ENCODE measurements around the gene PGPEP1. TPM values are rescaled to one million over a fixed set of nuclear protein-coding genes. Genes with fewer than 3 reads are reported as not detected.

PGPEP1 gene
- total RNA-seq = 5.5 TPM

- peak; percentile 59 for ATAC-seq
Measured at GRCh38 chr19:18340190-18340989, at the start of gene PGPEP1. Gene PGPEP1 (plus strand): TSS chr19:18340598. CDS start chr19:18340682, 84 bp downstream.

- no peak for ATAC-seq
Measured at GRCh38 chr19:18291019-18291524, 49.3 kb upstream of the PGPEP1 start.

GRCh38 chr19:18291590-18292461 lies 48.6 kb upstream of the PGPEP1 start:
- ATAC-seq = peak; percentile 65

GRCh38 chr19:18292462-18292809 lies 48.0 kb upstream of the PGPEP1 start:
- peak; percentile 25 for ATAC-seq

- ATAC-seq = no peak
Measured at GRCh38 chr19:18292810-18293641, 47.4 kb upstream of the PGPEP1 start.

GRCh38 chr19:18293642-18294466 lies 46.5 kb upstream of the PGPEP1 start:
- no peak for ATAC-seq

- ATAC-seq = peak; percentile 53
Measured at GRCh38 chr19:18294467-18294864, 45.9 kb upstream of the PGPEP1 start.

- ATAC-seq = no peak
Measured at GRCh38 chr19:18295034-18295451, 45.4 kb upstream of the PGPEP1 start.

GRCh38 chr19:18297308-18297707 lies 43.1 kb upstream of the PGPEP1 start:
- no peak for ATAC-seq

- ATAC-seq = no peak
Measured at GRCh38 chr19:18298601-18299000, 41.8 kb upstream of the PGPEP1 start.

GRCh38 chr19:18299654-18300053 lies 40.7 kb upstream of the PGPEP1 start:
- ATAC-seq = no peak

GRCh38 chr19:18300930-18301717 lies 39.3 kb upstream of the PGPEP1 start:
- peak; percentile 72 for ATAC-seq

GRCh38 chr19:18301718-18302111 lies 38.7 kb upstream of the PGPEP1 start:
- no peak for ATAC-seq

GRCh38 chr19:18304208-18304457 lies 36.3 kb upstream of the PGPEP1 start:
- ATAC-seq = no peak

GRCh38 chr19:18304458-18305310 lies 35.7 kb upstream of the PGPEP1 start:
- peak; percentile 59 for ATAC-seq

GRCh38 chr19:18306209-18306887 lies 34.0 kb upstream of the PGPEP1 start:
- no peak for ATAC-seq

- ATAC-seq = no peak
Measured at GRCh38 chr19:18306888-18307260, 33.5 kb upstream of the PGPEP1 start.

GRCh38 chr19:18307271-18307681 lies 33.1 kb upstream of the PGPEP1 start:
- ATAC-seq = no peak

Data from esophagus mucosa (tissue), 1 donor.